ENCODE results near the gene PLXNA4.

The PLXNA4 gene

GRCh38 chr7:132207782-132208181 is 368.5 kb downstream of the PLXNA4 start:
- DNase-seq (ENCODE audit: low read depth, low spot score), result no peak

- no peak for DNase-seq (ENCODE audit: low read depth, low spot score)
Measured at GRCh38 chr7:132207211-132207610, 369.1 kb downstream of the PLXNA4 start.

GRCh38 chr7:132206594-132206993 is 369.7 kb downstream of the PLXNA4 start:
- no peak for DNase-seq (ENCODE audit: low read depth, low spot score)

- DNase-seq (ENCODE audit: low read depth, low spot score), result no peak
Measured at GRCh38 chr7:132205509-132205908, 370.8 kb downstream of the PLXNA4 start.

GRCh38 chr7:132203021-132203420 is 373.2 kb downstream of the PLXNA4 start:
- no peak for DNase-seq (ENCODE audit: low read depth, low spot score)

DNA sequence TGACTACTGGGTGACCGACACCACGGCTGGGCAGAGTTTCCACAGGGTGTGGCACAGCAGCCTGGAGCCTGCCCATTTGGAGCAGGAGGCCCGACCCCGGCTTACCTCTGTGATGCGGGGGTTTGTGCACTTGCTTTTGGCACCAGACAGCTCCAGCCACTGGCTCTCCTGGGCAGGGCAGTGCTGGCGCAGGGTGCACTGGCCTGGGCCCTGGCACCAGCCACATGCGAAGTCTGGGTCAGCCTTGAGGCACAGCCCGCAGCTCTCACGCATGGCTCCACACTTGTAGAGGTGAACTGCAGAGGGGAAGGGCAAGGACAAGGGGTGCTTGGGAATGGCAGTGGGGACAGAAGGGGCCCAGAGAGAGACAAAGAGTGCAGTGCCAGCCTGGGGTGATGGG is 373.7 kb downstream of the PLXNA4 start:
- DNase-seq (ENCODE audit: low read depth, low spot score), result no peak

GRCh38 chr7:132200141-132200540 is 376.1 kb downstream of the PLXNA4 start:
- no peak for DNase-seq (ENCODE audit: low read depth, low spot score)

GRCh38 chr7:132199626-132200025 is 376.6 kb downstream of the PLXNA4 start:
- no peak for DNase-seq (ENCODE audit: low read depth, low spot score)

- no peak for DNase-seq (ENCODE audit: low read depth, low spot score)
Measured at GRCh38 chr7:132197772-132198171, 378.5 kb downstream of the PLXNA4 start.

DNA sequence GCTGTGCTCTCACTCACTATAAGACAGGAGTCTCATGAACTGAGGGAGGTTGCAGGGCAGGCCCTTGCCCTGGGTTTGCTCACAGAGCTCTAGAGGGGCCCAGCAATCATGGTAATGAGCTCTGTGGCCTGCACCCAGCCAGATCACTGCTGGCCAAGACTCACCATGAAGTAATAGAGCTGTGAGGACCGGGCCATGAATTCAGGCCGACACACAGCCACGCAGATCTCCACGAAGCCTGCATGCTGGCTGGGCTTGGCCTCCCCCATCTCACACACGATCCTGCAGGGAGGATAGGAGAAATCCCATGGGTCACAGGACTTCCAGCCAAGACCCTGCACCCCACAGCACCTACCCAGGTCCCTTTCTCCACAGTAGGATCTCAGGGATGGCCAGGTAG is 382.4 kb downstream of the PLXNA4 start:
- no peak for DNase-seq (ENCODE audit: low read depth, low spot score)

DNA sequence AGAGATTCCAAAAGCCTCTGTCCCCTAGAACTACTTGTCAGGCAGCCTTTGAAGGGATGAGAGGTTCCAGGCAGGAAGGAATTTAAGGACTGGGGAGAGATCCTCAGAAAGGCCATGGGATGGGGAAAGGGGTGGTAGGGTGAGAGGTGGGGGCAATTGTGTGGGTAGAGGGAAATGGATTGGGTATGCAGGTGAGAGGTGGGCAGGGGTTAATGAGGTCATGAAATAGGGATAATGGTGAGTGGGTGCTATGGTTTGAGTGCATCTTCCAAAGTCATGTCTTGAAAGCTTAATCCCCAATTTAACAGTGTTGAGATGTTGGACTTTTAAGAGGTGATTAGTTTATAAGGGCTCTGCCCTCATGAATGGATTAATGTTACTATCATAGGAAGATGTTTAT is 383.5 kb downstream of the PLXNA4 start:
- DNase-seq (ENCODE audit: low read depth, low spot score), result no peak

DNA sequence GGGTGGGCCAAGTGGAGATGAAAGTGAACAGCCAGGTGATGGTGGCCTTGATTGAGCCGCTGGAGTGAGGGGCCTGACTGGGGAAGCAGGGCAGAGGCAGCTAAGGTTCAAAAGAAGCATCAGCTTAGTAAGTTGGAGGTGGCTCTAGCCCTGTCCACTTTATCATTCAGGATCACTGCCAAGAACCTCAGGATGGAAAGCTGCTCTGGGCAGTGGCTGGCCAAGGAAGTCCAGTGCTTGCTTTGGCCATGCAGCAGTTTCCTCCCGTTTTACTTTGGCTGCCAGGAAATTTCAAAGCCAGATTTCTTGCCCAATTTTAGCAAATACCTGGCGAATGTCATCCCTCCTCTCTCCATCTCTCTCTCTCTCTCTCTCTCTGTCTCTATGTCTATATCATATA is 384.9 kb downstream of the PLXNA4 start:
- no peak for DNase-seq (ENCODE audit: low read depth, low spot score)

- DNase-seq (ENCODE audit: low read depth, low spot score), result no peak
Measured at GRCh38 chr7:132190683-132191082, 385.6 kb downstream of the PLXNA4 start.

GRCh38 chr7:132189881-132190280 is 386.4 kb downstream of the PLXNA4 start:
- DNase-seq (ENCODE audit: low read depth, low spot score), result no peak

DNA sequence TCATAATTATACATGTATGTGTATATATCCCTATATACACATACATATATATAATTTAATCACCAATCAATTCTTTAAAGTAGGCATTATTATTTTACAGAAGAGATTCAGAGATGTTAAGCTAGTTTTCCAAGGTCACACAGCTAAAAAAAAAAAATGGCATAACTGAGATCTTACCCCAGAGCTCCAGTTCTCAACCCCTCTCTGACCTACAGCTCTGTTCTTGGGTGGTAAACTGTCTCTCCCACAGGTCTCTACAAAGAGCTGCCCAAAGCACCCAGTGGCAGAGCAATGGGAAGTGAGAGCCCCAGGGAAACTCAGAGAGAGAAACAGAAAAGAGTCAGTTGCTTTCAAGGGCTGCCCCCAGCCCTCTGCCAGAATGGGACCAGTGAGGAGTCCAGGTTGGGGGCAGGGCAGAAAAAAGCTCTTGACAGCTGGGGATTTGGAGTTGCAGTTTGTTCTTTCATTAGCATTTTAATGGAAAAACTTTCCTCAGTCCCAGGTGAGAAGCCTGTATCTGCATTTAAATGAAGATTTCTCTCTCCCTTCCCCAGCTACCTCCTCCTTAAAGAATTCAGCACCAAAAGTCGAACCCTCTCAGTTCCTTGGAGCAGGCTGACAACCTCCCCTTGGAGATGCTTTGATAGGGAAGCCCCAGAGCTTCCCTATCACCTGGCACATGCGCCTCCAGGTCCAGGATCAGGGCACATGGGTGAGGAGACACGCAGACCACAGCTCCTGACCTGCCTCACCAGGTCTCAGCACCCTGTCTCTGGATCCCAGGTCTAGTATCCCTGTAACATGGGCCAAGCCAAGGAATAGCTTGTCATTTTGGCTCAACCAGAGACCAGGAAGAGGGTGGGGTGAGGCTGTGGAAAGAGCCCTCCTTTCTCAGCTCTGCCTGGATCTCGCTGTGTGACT is 388.1 kb downstream of the PLXNA4 start:
- DNase-seq (ENCODE audit: low read depth, low spot score), result peak; percentile 87

GRCh38 chr7:132187391-132187790 is 388.9 kb downstream of the PLXNA4 start:
- no peak for DNase-seq (ENCODE audit: low read depth, low spot score)

- DNase-seq (ENCODE audit: low read depth, low spot score), result no peak
Measured at GRCh38 chr7:132185150-132185549, 391.1 kb downstream of the PLXNA4 start.

DNA sequence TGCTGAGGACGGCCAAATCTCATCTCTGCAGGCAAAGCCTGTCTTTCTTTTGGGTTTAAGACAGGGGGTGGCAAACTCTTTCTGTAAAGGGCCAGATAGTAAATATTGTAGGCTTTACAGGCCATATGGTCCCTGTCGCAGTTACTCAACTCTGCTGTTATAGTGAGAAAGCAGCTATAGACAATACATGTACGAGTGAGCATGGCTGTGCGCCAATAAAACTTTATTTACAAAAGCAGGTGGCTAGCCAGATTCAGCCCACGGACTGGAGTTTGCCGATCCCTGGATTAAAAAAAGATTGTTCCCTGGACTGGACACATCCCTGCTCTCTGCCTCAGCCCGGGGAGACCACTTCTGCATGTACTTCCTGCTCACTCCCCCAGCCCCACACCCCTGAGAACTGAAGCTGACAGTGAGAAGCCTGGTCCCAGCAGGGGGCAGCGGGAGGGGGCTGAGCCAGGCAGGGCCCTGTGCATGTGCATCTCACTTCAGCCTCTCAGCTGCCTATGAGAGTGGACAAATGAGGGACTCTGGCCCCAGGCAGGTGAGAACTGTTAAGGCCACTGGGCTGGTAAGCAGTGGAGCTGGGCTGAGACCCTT is 392.4 kb downstream of the PLXNA4 start:
- peak; percentile 44 for DNase-seq (ENCODE audit: low read depth, low spot score)

- DNase-seq (ENCODE audit: low read depth, low spot score), result no peak
Measured at GRCh38 chr7:132182992-132183391, 393.3 kb downstream of the PLXNA4 start.

DNA sequence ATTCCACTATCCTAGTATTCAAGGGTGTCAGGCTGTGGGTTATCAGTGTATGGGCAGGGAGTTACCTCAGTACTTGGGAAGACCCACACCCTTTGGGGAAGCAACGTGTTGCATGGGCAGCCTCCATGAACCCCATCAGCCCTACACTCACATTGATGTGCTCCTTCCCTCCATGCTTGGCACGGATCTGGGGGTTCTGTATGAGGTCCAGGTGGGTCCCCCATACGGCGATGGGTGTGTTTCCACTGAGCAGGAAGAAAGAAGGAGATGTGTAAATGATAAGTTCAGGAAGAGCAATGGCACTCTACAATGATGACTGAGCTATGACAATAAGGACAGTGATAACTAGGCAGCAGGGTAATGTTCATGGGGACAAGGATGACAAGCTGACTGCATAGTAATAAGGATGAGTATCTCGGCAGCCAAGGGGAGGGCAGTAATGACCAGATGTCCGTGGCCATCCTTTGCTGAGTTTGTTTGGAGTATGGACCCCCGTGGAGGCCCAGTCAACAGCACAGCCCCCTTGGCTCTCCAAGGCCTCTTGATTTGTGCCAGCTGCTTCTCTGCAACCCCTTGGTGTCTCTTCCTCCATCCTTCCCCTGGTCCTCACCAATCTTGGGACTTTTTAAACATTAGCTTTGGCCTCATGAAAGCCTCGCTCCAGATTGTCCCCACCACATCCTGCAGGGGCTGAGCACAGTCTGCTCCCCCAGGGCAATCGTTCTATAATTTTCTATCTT is 394.2 kb downstream of the PLXNA4 start:
- DNase-seq (ENCODE audit: low read depth, low spot score), result no peak

DNA sequence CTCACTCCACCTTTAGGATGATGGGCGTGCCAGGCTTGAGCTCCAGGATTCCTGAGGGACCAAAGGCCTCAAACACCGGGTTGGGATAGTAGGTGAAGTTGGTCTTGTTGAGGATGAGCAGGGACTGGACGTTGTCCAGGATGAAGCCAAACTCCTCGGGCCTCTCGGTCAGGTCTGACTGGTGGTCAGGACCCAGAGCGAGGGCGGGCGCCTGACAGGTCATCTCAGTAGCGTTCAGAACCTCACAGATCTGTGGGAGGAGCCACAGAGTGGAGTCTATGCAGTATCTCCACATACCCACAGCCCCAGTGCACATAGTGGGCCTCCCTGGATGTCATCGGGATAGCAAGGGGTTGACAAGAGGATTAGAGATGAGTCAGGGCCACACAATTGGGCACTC is 394.9 kb downstream of the PLXNA4 start:
- no peak for DNase-seq (ENCODE audit: low read depth, low spot score)

DNA sequence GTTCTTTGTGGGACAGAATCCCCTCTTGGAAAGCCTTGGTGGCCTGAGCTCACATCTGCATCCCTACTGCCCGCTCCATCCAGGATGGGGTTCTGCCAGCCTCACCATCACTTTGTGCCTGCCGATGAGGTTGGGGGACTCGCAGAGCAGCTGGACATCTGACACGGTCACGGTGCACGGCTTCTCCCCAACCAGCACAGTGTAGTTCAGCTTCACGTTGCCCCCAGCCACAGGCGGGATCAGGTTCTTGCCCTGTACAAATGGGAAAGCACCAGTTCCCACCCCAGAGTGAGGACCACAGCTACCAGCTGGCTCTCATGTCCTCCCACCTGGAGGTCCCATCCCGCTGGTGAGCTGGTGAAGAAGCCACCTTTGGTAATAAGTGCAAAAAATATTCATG is 395.8 kb downstream of the PLXNA4 start:
- no peak for DNase-seq (ENCODE audit: low read depth, low spot score)
